Endothelial cell (in vitro differentiated cells): ENCODE data around the gene MIPEP. TPM values are rescaled to one million over a fixed set of nuclear protein-coding genes. Genes with fewer than 3 reads are reported as not detected.
A peak's percentile ranks its signal among the peaks of the same experiment; 100 is the strongest.

Experiments
- DNase-seq: peaks from one replicate; pipeline ENCODE4 v3.0.0; 2021; ENCODE audit warnings: low spot score
- H3K27ac Mint-ChIP-seq: one replicate; pipeline ENCODE4 v1.8.0; 2021; ENCODE audit warnings: mixed read lengths, inconsistent platforms; ENCODE audit not compliant: unreplicated experiment
- H3K27me3 Mint-ChIP-seq: one replicate; pipeline ENCODE4 v1.8.0; 2021; ENCODE audit warnings: mild to moderate bottlenecking, moderate library complexity, mixed read lengths, inconsistent platforms; ENCODE audit not compliant: unreplicated experiment
- H3K36me3 Mint-ChIP-seq: one replicate; pipeline ENCODE4 v1.8.0; 2021; ENCODE audit warnings: mild to moderate bottlenecking, low read depth, mixed read lengths, inconsistent platforms; ENCODE audit not compliant: unreplicated experiment
- H3K4me1 Mint-ChIP-seq: one replicate; pipeline ENCODE4 v1.8.0; 2021; ENCODE audit warnings: mild to moderate bottlenecking, mixed read lengths, inconsistent platforms; ENCODE audit not compliant: unreplicated experiment
- H3K4me3 Mint-ChIP-seq: one replicate; pipeline ENCODE4 v1.8.0; 2021; ENCODE audit warnings: mild to moderate bottlenecking, mixed read lengths, inconsistent platforms; ENCODE audit not compliant: unreplicated experiment
- H3K9me3 Mint-ChIP-seq: one replicate; pipeline ENCODE4 v1.8.0; 2021; ENCODE audit warnings: mixed read lengths, inconsistent platforms; ENCODE audit not compliant: unreplicated experiment
- CTCF ChIP-seq: fragments of 200-600 bp; sonication (generic); IDR thresholded peaks from one replicate; pipeline ENCODE4 v1.5.0; 2021; ENCODE audit warnings: antibody characterized with exemption; ENCODE audit not compliant: unreplicated experiment
- total RNA-seq: library from RNA; stranded (reverse); fragmentation: NEBNext Ultra II Directional; extraction: Animal tissue kit (Norgen Biotek cat#: 25700); gene quantifications from one replicate; pipeline ENCODE4 v1.2.1, GENCODE V29; 2021; ENCODE audit not compliant: unreplicated experiment

The MIPEP gene
- total RNA-seq, 1 donor from 2014 or later = 8.8 TPM

DNA sequence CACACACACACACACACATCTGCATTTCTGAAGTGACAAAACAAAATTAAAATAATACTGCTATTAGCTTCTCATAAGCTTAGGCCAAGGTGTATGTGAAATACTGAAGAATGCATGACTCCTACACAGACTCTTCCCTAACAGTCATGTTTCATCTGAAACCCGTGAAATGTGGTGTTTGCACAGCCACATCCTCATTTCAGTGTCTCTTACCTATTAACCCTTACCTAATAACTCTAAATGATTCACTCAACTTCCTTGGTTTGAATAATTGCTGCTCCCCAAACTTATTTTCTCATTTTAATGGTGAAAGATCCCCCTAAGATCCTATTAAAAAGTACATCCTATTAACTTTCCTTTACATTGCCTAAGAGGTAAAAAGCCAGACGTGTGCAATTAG is 117.6 kb downstream of the MIPEP start:
- TF ChIP-seq CTCF = no peak
- Mint-ChIP-seq H3K27ac (no peak overlapping the region), H3K4me3 (no peak overlapping the region), H3K9me3 (no peaks in the 10 kb centered on the region), H3K27me3 (peaks cover 2% of the 10 kb centered on the region), H3K4me1 (peaks cover 22% of the 10 kb centered on the region), H3K36me3 (no peaks in the 10 kb centered on the region)
- DNase-seq = no peak

GRCh38 chr13:23770973-23771372 is 118.2 kb downstream of the MIPEP start:
- no peaks in the 10 kb centered on the region for H3K9me3 Mint-ChIP-seq
- peaks cover 24% of the 10 kb centered on the region for H3K4me1 Mint-ChIP-seq
- no peak for DNase-seq
- no peak overlapping the region for H3K4me3 Mint-ChIP-seq
- no peaks in the 10 kb centered on the region for H3K36me3 Mint-ChIP-seq
- no peak overlapping the region for H3K27ac Mint-ChIP-seq
- TF ChIP-seq CTCF = no peak
- peaks cover 2% of the 10 kb centered on the region for H3K27me3 Mint-ChIP-seq

GRCh38 chr13:23770428-23770827 is 118.8 kb downstream of the MIPEP start:
- Mint-ChIP-seq H3K27ac (no peak overlapping the region), H3K9me3 (no peaks in the 10 kb centered on the region), H3K4me1 (peaks cover 25% of the 10 kb centered on the region), H3K27me3 (no peaks in the 10 kb centered on the region), H3K4me3 (no peak overlapping the region), H3K36me3 (no peaks in the 10 kb centered on the region)
- no peak for TF ChIP-seq CTCF
- DNase-seq = no peak

- no peak for DNase-seq
- Mint-ChIP-seq H3K27me3 (no peaks in the 10 kb centered on the region), H3K27ac (no peak overlapping the region), H3K4me3 (no peak overlapping the region), H3K36me3 (no peaks in the 10 kb centered on the region), H3K4me1 (peaks cover 25% of the 10 kb centered on the region), H3K9me3 (no peaks in the 10 kb centered on the region)
- TF ChIP-seq CTCF = no peak
These were observed 119.8 kb downstream of the MIPEP start for GRCh38 chr13:23769401-23769800.

- Mint-ChIP-seq H3K9me3 (no peaks in the 10 kb centered on the region), H3K4me3 (no peak overlapping the region), H3K27me3 (no peaks in the 10 kb centered on the region), H3K36me3 (no peaks in the 10 kb centered on the region), H3K4me1 (peaks cover 25% of the 10 kb centered on the region), H3K27ac (peak overlapping the region; percentile 14)
- TF ChIP-seq CTCF = no peak
- no peak for DNase-seq
These were observed 121.4 kb downstream of the MIPEP start for GRCh38 chr13:23767838-23768237.
